Aorta (tissue), 5 donors: ENCODE measurements around the gene SMAD1. TPM values are rescaled to one million over a fixed set of nuclear protein-coding genes. Genes with fewer than 3 reads are reported as not detected.
A peak's percentile ranks its signal among the peaks of the same experiment; 100 is the strongest.

Source experiments
- ATAC-seq: fragments of 200-7000 bp; cut with Tn5 transposase; one replicate; pipeline ENCODE4 v1.9.1; 2022; ENCODE audit warnings: moderate library complexity; ENCODE audit not compliant: low FRiP score
- DNase-seq, 2 donors: peaks; one replicate each; pipeline ENCODE4 v3.0.0-alpha.2; 2020
- H3K27ac ChIP-seq, 2 donors: one replicate each; pipeline ENCODE4 v1.5.1; 2013; ENCODE audit warnings: low read length in 2 of 2, mild to moderate bottlenecking in 2 of 2, moderate library complexity in 2 of 2, control low read depth in 1 of 2, inconsistent platforms in 1 of 2, low read depth in 1 of 2
- H3K27me3 ChIP-seq, 2 donors: one replicate each; pipeline ENCODE4 v1.6.1; 2013; ENCODE audit warnings: control low read depth in 1 of 2, low read length in 1 of 2, mild to moderate bottlenecking in 1 of 2, moderate library complexity in 1 of 2; ENCODE audit not compliant: insufficient read depth in 2 of 2, control insufficient read depth in 1 of 2
- H3K36me3 ChIP-seq, 2 donors: one replicate each; pipeline ENCODE4 v1.6.1; 2013; ENCODE audit warnings: control low read depth in 1 of 2, low read length in 1 of 2, mild to moderate bottlenecking in 1 of 2; ENCODE audit not compliant: insufficient read depth in 2 of 2, control insufficient read depth in 1 of 2
- H3K4me1 ChIP-seq, 2 donors: one replicate each; pipeline ENCODE4 v1.6.1; 2013; ENCODE audit warnings: low read length in 2 of 2, control low read depth in 1 of 2, mild to moderate bottlenecking in 1 of 2, moderate library complexity in 1 of 2; ENCODE audit not compliant: insufficient read depth in 2 of 2, control insufficient read depth in 1 of 2
- H3K4me3 ChIP-seq, 2 donors: one replicate each; pipeline ENCODE4 v1.5.1; 2013; ENCODE audit warnings: low read length in 2 of 2, control low read depth in 1 of 2, mild to moderate bottlenecking in 1 of 2
- H3K9me3 ChIP-seq: one replicate; pipeline ENCODE4 v1.6.1; 2013; ENCODE audit warnings: mild to moderate bottlenecking, low read length; ENCODE audit not compliant: control insufficient read depth
- WGBS, 2 donors: extraction: QIAGEN DNeasy Blood & Tissue Kit; methylation state at CpG; one replicate each; pipeline ENCODE4 v1.1.7; 2013; 5-methylcytosine and 5-hydroxymethylcytosine counted together
- intact Hi-C, 2 donors: fragments of 100-400 bp; cut with DNase I; formaldehyde crosslinking; loops; one replicate each; pipeline versions ENCODE4 v1.14.2 to v1.15.0; 2022
- polyA plus RNA-seq, 2 donors: library from polyadenylated mRNA; stranded (reverse); fragments of 200-250 nt; gene quantifications; one replicate each; pipeline ENCODE4 v1.2.3, GENCODE V29; 2013
- total RNA-seq, 2 donors: library from RNA; stranded (reverse); fragmentation: NEBNext Ultra II Directional; extraction: Animal tissue kit (Norgen Biotek cat#: 25700); gene quantifications; one replicate each; pipeline ENCODE4 v1.2.1, GENCODE V29; 2021
- donor health status: healthy with polysubstance abuse.
- donor health status: Bipolar disorder and iron deficiency.
- donor health status: DM: no; HTN: no; CAD: no.
- donor health status: DM: no; HTN: no; CAD: no.
- donor health status: DM: yes; HTN: yes; CAD: no.

Gene SMAD1
- total and polyA plus RNA-seq, 4 donors = 4.8 to 40.0 (median 11.6) TPM

DNA sequence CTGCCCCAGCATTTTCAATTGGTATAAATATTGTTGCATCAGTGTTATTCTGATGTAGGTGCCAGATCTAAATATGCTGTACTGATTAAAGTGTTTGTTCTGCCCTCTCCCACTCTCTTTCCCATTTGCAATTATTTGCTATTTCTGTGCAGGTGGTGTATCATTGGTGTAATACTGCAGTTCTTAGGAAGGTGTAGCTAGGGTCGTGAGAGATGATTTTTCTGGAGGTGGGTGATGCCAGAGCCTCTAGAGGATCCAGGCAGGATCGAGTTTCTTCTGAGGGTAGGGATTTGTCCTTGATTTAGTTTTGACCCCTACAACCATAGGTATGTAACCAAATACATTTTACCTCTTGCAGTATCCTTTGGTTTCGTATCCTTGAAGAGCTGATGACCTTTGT lies 1.9 kb downstream of the SMAD1 start:
- H3K4me3 ChIP-seq = peak overlapping the region; percentile 70 to 86

DNA sequence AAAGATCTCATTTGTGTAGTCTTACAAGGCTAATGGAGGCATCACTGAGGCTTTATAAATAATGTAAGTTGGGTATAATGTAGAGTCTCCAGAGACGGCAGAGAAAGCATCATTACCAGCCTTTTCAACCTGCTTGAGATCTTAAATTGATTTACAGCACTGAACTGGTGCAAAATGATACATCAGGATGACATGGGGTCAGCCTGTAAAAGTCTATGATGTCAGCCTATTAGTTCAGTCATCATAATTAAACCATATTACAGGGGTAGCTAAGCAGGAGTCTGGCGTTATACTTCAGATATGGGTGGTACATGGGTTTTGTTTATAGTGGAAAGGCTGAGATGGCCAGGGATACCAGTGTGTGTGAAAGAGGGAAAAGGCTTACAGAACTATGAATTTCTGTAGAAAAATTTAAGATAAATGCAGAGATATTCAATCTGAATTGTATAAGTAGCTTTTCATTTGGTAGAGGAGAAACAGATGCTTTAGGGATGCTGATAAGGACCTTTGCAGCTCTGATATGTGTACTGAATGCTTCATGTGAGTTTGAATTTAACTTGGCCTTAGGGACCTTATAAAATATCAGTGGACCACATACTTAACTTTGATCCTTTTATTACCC lies 2.7 kb downstream of the SMAD1 start:
- 80 to 82% methylated on average over 2 of the region's 2 CpGs for WGBS, 2 donors
- Histone ChIP-seq H3K9me3 (no peaks in the 10 kb centered on the region), H3K36me3 (no peaks in the 10 kb centered on the region), H3K27me3 (no peaks in the 10 kb centered on the region), H3K4me3 (no peak overlapping the region), H3K27ac (no peak overlapping the region), H3K4me1 (peaks cover 2 to 5% of the 10 kb centered on the region in 2 donors)
- intact Hi-C loops = loop anchor here (5.0 to 10.0 kb wide), 5 partner anchors 68 to 390 kb away; partner anchors contain the start of genes ABCE1 (in 1 of the 2), ANAPC10 (in 1 of the 2) and OTUD4 (in 1 of the 2)
- ATAC-seq (no peak), DNase-seq (no peak)

More for the DNA sequence above, 1.9 kb downstream of the SMAD1 start:
- 68 to 77% methylated on average over 3 of the region's 3 CpGs for WGBS, 2 donors
- DNase-seq (no peak), ATAC-seq (no peak)
- Histone ChIP-seq H3K36me3 (no peaks in the 10 kb centered on the region), H3K27me3 (no peaks in the 10 kb centered on the region), H3K9me3 (no peaks in the 10 kb centered on the region), H3K4me1 (peaks cover 2% of the 10 kb centered on the region in 2 donors), H3K27ac (no peak overlapping the region)
- intact Hi-C loops = loop anchor here (5.0 to 10.0 kb wide), 5 partner anchors 69 to 389 kb away; partner anchors contain the start of genes ABCE1 (in 1 of the 2), ANAPC10 (in 1 of the 2) and OTUD4 (in 1 of the 2)

DNA sequence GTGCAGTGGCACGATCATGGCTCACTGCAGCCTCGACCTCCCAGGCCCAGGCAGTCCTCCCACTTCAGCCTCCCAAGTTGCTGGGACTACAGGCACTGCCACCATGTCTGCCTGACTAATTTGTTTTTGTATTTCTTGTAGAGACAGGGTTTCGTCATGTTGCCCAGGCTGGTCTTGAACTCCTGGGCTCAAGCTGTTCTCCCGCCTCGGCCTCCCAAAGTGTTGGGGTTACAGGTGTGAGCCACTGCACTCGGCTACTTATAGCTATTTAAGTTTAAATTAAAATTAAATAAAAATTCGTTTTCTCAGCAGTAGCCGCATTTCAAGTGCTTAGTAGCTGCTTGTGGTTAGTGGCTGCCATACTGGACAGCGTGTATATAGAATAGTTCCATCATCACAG lies 3.5 kb downstream of the SMAD1 start:
- H3K4me3 ChIP-seq = no peak overlapping the region
- no peaks in the 10 kb centered on the region for H3K36me3 ChIP-seq
- H3K27ac ChIP-seq = no peak overlapping the region
- H3K4me1 ChIP-seq = peaks cover 2 to 5% of the 10 kb centered on the region in 2 donors
- H3K27me3 ChIP-seq = no peaks in the 10 kb centered on the region
- WGBS, 2 donors = 97% methylated on average over 9 of the region's 9 CpGs
- DNase-seq = no peak
- H3K9me3 ChIP-seq = no peaks in the 10 kb centered on the region
- intact Hi-C loops = loop anchor here (10.0 kb wide), 3 partner anchors 250 to 390 kb away; partner anchors contain the start of genes ABCE1 (in 1 of the 2) and ANAPC10 (in 1 of the 2)
- ATAC-seq = no peak

DNA sequence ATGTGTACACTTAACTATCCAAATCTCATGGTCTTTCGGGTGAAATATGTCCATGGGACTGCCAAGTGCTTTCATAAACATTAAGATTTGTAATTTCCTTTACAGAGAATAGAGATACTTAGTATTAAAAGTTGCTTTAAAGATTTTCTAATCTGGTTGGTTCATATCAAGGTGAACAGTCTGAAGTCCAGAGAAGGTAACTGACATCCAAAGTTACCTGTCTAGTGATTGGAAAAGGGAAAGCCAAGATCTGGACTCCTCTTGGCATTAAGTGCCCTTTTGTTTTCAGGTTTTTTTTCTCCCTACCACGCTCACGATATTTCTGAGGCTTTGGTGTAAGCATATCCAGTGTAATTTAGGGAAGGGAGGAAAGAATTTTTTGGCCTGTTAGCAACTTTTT lies 5.0 kb downstream of the SMAD1 start:
- intact Hi-C loops = loop anchor here (10.0 kb wide), 3 partner anchors 248 to 392 kb away; partner anchors contain the start of genes ABCE1 (in 1 of the 2) and ANAPC10 (in 1 of the 2)
- H3K27ac ChIP-seq = no peak overlapping the region

DNA sequence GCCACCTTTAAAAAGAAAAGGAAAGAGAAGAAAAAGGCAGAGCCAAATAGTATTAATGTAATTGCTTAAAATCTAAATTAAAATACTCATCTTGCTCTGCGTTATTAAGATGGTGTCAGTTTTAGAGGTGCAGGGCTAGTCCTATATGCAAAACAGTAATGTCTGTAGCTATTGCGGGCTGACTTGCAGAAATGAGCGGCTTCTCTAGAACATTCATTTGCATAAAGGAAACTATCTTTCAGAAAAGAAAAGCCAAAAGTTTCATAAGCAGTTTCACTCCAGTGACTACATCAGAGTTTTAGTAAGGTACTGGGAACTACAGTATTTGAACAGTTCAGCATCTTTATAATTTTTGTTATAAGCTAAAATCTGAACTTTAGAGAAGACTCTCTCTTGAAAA lies 6.0 kb downstream of the SMAD1 start:
- ATAC-seq = no peak
- 88 to 91% methylated on average over 3 of the region's 3 CpGs for WGBS, 2 donors
- peaks cover 2 to 5% of the 10 kb centered on the region in 2 donors for H3K4me1 ChIP-seq
- intact Hi-C loops = loop anchor here (10.0 kb wide), 3 partner anchors 247 to 393 kb away; partner anchors contain the start of genes ABCE1 (in 1 of the 2) and ANAPC10 (in 1 of the 2)
- no peak overlapping the region for H3K4me3 ChIP-seq
- no peak for DNase-seq
- no peaks in the 10 kb centered on the region for H3K36me3 ChIP-seq
- no peaks in the 10 kb centered on the region for H3K27me3 ChIP-seq
- no peaks in the 10 kb centered on the region for H3K9me3 ChIP-seq
- no peak overlapping the region for H3K27ac ChIP-seq

More for the DNA sequence above, 5.0 kb downstream of the SMAD1 start:
- no peaks in the 10 kb centered on the region for H3K36me3 ChIP-seq
- no peak for ATAC-seq
- no peak overlapping the region for H3K4me3 ChIP-seq
- no peak for DNase-seq
- no peaks in the 10 kb centered on the region for H3K9me3 ChIP-seq
- H3K27me3 ChIP-seq = no peaks in the 10 kb centered on the region
- 37 to 52% methylated on average over 3 of the region's 3 CpGs for WGBS, 2 donors
- peaks cover 2 to 5% of the 10 kb centered on the region in 2 donors for H3K4me1 ChIP-seq

DNA sequence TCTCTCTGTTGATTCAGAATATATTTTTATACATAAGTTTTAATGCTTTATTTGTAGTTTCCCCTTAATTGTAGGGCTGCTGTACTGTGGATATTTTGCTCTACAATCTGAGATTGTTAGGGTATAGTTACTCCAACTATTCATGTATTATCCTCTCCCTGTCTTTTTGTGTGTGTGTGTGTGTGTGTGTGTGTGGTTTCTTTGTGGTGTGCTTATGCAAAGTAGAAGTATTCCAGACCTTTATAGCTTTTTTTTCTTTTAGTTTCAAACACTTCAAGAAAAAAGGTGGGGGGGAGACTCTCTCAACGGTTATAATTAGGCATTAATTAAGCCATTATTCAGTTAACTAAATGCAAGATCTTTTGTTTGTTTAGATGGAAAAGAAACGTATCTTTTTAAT lies 6.7 kb downstream of the SMAD1 start:
- 85 to 90% methylated on average over 2 of the region's 2 CpGs for WGBS, 2 donors
- H3K4me1 ChIP-seq = peaks cover 2 to 5% of the 10 kb centered on the region in 2 donors

DNA sequence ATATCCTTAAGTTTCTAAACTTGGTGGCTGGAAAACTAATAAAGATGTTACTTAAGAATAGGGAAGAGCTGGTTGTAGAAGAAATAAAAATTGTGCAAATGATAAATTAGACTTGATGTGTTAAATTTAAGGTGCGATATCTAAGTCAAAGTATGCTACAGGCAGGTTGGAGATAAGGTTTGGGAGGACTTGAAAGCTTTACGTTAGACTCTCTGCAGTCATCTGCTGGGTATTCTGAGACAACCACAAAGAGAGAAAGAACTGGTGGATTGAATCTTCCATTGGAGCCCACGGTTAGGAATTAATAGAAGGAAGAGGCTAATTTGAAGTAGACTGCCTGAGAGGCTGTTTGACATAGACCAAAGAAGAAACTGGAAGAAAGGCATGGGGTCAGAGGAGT lies 7.9 kb downstream of the SMAD1 start:
- DNase-seq = no peak
- intact Hi-C loops = loop anchor here (10.0 kb wide), 3 partner anchors 245 to 395 kb away; partner anchors contain the start of genes ABCE1 (in 1 of the 2) and ANAPC10 (in 1 of the 2)
- no peak overlapping the region for H3K4me3 ChIP-seq
- H3K27ac ChIP-seq = no peak overlapping the region
- H3K4me1 ChIP-seq = peaks cover 2 to 5% of the 10 kb centered on the region in 2 donors
- 93 to 96% methylated on average over 3 of the region's 3 CpGs for WGBS, 2 donors
- H3K36me3 ChIP-seq = no peaks in the 10 kb centered on the region
- ATAC-seq = no peak
- H3K9me3 ChIP-seq = no peaks in the 10 kb centered on the region
- no peaks in the 10 kb centered on the region for H3K27me3 ChIP-seq

More for the DNA sequence above, 6.7 kb downstream of the SMAD1 start:
- no peaks in the 10 kb centered on the region for H3K36me3 ChIP-seq
- intact Hi-C loops = loop anchor here (10.0 kb wide), 3 partner anchors 246 to 394 kb away; partner anchors contain the start of genes ABCE1 (in 1 of the 2) and ANAPC10 (in 1 of the 2)
- no peaks in the 10 kb centered on the region for H3K9me3 ChIP-seq
- H3K4me3 ChIP-seq = no peak overlapping the region
- no peak for DNase-seq
- no peak for ATAC-seq
- H3K27ac ChIP-seq = no peak overlapping the region
- H3K27me3 ChIP-seq = no peaks in the 10 kb centered on the region

DNA sequence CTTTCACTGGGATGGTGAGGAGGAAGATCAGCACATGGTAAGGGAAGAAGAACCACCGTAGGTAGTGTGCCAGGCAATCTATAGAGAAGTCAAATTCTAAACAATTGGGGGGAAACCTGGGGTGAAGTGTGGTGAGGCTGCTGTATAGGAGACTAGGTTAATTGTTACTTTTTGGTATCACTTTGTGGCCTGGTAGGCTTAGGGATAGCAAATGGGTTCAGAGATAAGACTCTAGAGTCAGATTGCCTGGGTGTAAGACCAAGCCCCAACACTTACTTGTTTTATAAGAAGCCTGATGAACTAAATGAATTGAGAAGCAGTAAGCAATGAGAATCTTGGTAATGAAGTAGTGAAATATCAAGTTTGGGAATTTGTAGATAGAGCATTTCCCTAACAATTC lies 8.7 kb downstream of the SMAD1 start:
- Histone ChIP-seq H3K27me3 (no peaks in the 10 kb centered on the region), H3K4me3 (no peak overlapping the region), H3K9me3 (no peaks in the 10 kb centered on the region), H3K36me3 (no peaks in the 10 kb centered on the region), H3K27ac (no peak overlapping the region), H3K4me1 (peaks cover 2 to 5% of the 10 kb centered on the region in 2 donors)
- no peak for DNase-seq
- no peak for ATAC-seq
- WGBS, 2 donors = 95 to 100% methylated on average over 1 of the region's 1 CpG
- intact Hi-C loops = no loop called here
